Measurements from ENCODE around the gene SYNE4.

The SYNE4 gene

GRCh38 chr19:35991731-35992450 is 16.7 kb downstream of the SYNE4 start:
- H3K4me3 ChIP-seq: no peak overlapping the region
- DNase-seq: no peak
- H3K36me3 ChIP-seq: no peaks in the 10 kb centered on the region
- peaks cover 0 to 24% of the 10 kb centered on the region in 2 donors for H3K27me3 ChIP-seq
- H3K9me3 ChIP-seq: no peaks in the 10 kb centered on the region
- intact Hi-C loops (cut with DNase I; ENCODE audit: low total_unique reads): loop anchor here (10.0 kb wide), 1 partner anchor 163 kb away; the partner anchor contains the start of gene COX7A1
- TF ChIP-seq, protein P1, sequence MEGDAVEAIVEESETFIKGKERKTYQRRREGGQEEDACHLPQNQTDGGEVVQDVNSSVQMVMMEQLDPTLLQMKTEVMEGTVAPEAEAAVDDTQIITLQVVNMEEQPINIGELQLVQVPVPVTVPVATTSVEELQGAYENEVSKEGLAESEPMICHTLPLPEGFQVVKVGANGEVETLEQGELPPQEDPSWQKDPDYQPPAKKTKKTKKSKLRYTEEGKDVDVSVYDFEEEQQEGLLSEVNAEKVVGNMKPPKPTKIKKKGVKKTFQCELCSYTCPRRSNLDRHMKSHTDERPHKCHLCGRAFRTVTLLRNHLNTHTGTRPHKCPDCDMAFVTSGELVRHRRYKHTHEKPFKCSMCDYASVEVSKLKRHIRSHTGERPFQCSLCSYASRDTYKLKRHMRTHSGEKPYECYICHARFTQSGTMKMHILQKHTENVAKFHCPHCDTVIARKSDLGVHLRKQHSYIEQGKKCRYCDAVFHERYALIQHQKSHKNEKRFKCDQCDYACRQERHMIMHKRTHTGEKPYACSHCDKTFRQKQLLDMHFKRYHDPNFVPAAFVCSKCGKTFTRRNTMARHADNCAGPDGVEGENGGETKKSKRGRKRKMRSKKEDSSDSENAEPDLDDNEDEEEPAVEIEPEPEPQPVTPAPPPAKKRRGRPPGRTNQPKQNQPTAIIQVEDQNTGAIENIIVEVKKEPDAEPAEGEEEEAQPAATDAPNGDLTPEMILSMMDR (IDR thresholded peaks at IDR 0.05): no peak
- H3K4me1 ChIP-seq: peaks cover 0 to 31% (median 25%) of the 10 kb centered on the region in 4 donors
- H3K27ac ChIP-seq: no peak overlapping the region

DNA sequence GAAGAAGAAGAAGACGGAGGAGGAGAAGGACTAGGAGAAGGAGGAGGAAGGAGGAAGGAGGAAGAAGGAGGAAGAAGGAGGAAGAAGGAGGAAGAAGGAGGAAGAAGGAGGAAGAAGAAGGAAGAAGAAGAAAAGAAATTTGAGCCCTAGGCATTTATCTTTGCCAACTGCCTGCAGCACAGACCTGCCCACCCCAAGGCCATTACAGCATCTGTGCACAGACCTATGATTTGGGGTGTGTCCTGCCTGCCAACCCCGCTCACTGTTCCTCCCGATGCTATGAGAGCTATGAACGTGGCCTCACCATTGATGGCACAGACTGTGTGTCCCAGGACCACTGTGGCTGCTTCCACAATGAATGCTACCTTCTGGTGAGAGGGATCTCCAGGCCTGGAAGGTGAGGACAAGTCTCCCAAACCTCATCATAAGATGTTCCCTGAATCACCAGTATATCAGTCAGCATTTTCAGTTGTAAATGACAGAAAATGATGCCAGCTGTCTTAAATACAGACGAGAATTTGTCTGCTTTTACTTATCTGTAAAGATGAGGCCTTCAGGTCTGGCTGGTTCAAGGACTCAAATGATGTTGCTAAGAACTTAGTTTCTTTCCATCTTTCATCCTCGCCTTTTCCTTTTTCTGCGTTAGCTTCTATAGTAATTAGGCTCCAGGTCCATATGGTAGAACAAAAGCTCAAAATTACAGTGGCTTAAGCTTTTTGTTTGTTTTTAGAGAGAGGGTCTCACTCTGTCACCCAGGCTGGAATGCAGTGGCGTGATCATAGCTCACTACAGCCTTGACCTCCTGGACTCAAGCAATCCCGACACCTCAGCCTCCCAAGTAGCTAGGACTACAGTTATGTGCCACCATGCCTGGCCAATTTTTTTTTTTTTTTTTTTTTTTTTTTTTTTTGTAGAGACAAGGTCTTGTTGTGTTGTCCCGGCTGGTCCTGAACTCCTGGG is 17.6 kb downstream of the SYNE4 start:
- no peaks in the 10 kb centered on the region for H3K36me3 ChIP-seq
- H3K4me3 ChIP-seq: no peak overlapping the region
- intact Hi-C loops (cut with DNase I; ENCODE audit: low total_unique reads): loop anchor here (10.0 kb wide), 1 partner anchor 164 kb away; the partner anchor contains the start of gene COX7A1
- no peaks in the 10 kb centered on the region for H3K9me3 ChIP-seq
- H3K4me1 ChIP-seq: peaks cover 0 to 26% (median 18%) of the 10 kb centered on the region in 4 donors
- TF ChIP-seq, protein P1 (IDR thresholded peaks at IDR 0.05): no peak
- no peak overlapping the region for H3K27ac ChIP-seq
- DNase-seq: no peak
- H3K27me3 ChIP-seq: peaks cover 0 to 32% of the 10 kb centered on the region in 2 donors

GRCh38 chr19:35990156-35990555 is 18.5 kb downstream of the SYNE4 start:
- peaks cover 0 to 40% of the 10 kb centered on the region in 2 donors for H3K27me3 ChIP-seq
- DNase-seq: no peak
- no peaks in the 10 kb centered on the region for H3K9me3 ChIP-seq
- intact Hi-C loops (cut with DNase I; ENCODE audit: low total_unique reads): loop anchor here (10.0 kb wide), 1 partner anchor 165 kb away; the partner anchor contains the start of gene COX7A1
- H3K4me1 ChIP-seq: peaks cover 0 to 18% (median 11%) of the 10 kb centered on the region in 4 donors
- TF ChIP-seq, protein P1 (IDR thresholded peaks at IDR 0.05): no peak
- no peaks in the 10 kb centered on the region for H3K36me3 ChIP-seq
- no peak overlapping the region for H3K27ac ChIP-seq
- no peak overlapping the region for H3K4me3 ChIP-seq

GRCh38 chr19:35988824-35989223 is 19.8 kb downstream of the SYNE4 start:
- no peak overlapping the region for H3K4me3 ChIP-seq
- intact Hi-C loops (cut with DNase I; ENCODE audit: low total_unique reads): no loop called here
- peaks cover 0 to 53% of the 10 kb centered on the region in 2 donors for H3K27me3 ChIP-seq

DNA sequence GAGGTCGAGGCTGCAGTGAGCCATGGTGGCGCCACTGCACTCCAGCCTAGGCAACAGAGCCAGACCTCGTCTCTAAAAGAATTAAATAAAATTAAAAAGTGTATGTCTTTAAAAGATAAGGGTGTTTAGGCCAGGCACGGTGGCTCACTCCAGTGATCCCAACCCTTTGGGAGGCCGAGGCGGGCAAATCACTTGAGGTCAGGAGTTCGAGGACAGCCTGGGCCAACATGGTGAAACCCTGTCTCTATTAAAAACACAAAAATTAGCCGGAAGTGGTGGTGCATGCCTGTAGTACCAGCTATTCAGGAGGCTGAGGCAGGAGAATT is 21.1 kb downstream of the SYNE4 start:
- DNase-seq: no peak
- Histone ChIP-seq H3K4me3 (no peak overlapping the region), H3K27me3 (peaks cover 0 to 63% of the 10 kb centered on the region in 2 donors), H3K27ac (no peak overlapping the region), H3K4me1 (peaks cover 0 to 10% (median 4%) of the 10 kb centered on the region in 4 donors), H3K36me3 (no peaks in the 10 kb centered on the region), H3K9me3 (no peaks in the 10 kb centered on the region)
- TF ChIP-seq, protein P1 (IDR thresholded peaks at IDR 0.05): no peak
- intact Hi-C loops (cut with DNase I; ENCODE audit: low total_unique reads): no loop called here

More at GRCh38 chr19:35988824-35989223, 19.8 kb downstream of the SYNE4 start:
- TF ChIP-seq, protein P1 (IDR thresholded peaks at IDR 0.05): no peak
- DNase-seq: no peak
- no peaks in the 10 kb centered on the region for H3K36me3 ChIP-seq
- peaks cover 0 to 11% (median 5%) of the 10 kb centered on the region in 4 donors for H3K4me1 ChIP-seq
- no peak overlapping the region for H3K27ac ChIP-seq
- no peaks in the 10 kb centered on the region for H3K9me3 ChIP-seq

Measured in tibial artery (tissue), 4 donors.